KOPT-K1 (cell line): Measurements from ENCODE around the gene AGPAT1.
A peak's percentile ranks its signal among the peaks of the same experiment; 100 is the strongest.
"Not testable (repeated sequence)": the region's sequence is repeated elsewhere in the genome, so short reads cannot be mapped to it uniquely, and the experiment has no call there.

ENCODE experiments used
- H3K27ac ChIP-seq: fragments of 200-600 bp; sonication (generic); 2 replicates; pipeline ENCODE4 v1.5.1; 2016; ENCODE audit warnings: antibody characterized with exemption, mild to moderate bottlenecking, low read depth, low read length; ENCODE audit not compliant: poor library complexity, severe bottlenecking
- H3K36me3 ChIP-seq: fragments of 200-600 bp; sonication (generic); 2 replicates; pipeline ENCODE4 v1.5.1; 2017; ENCODE audit warnings: antibody characterized with exemption, mild to moderate bottlenecking, low read length, moderate library complexity; ENCODE audit not compliant: insufficient read depth
- H3K9me3 ChIP-seq: fragments of 200-600 bp; sonication (generic); 2 replicates; pipeline ENCODE4 v1.5.1; 2017; ENCODE audit warnings: antibody characterized with exemption, low read length, mild to moderate bottlenecking; ENCODE audit not compliant: insufficient read depth, poor library complexity, severe bottlenecking

Gene AGPAT1

DNA sequence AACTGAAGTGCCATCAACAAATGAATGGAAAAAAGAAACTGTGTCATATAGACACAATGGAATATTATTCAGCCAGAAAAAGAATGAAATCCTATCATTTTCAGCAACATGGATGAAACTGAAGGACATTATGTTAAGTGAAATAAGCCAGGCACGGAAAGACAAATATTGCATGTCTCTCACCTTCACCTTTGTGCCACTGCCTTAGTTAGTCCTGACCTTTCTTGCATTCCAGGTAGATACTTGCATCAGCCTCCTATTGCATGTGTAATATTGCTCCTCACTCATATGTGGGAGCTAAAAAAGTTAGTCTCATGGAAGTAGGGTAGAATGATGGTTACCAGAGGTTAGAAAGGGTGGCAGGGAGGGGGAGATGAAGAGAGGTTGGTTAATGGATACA is 33.1 kb upstream of the AGPAT1 start:
- Histone ChIP-seq H3K9me3 (no peaks in the 10 kb centered on the region), H3K27ac (no peak overlapping the region), H3K36me3 (no peaks in the 10 kb centered on the region)

DNA sequence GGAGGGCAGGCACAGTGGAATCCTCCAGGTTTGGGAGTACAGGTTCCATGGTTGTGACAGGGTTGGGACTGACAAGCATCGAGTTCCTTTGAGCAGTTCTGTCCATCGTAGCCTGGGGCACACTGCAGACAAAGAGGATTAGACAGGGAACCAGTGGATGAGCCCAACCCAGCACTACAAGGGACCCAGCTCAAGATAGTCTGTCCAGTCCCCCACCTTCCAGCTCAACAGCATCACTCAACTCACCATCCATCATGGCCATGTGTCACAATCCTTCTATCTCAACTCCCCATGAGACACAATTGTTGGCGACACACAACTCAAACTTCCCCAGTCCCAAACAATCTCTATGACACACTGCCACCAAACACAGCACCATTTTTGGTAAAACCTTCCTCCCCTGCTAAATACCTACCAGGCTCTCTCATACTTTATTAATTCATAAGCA is 28.4 kb upstream of the AGPAT1 start:
- Histone ChIP-seq H3K9me3 (no peaks in the 10 kb centered on the region), H3K36me3 (no peaks in the 10 kb centered on the region), H3K27ac (no peak overlapping the region)

DNA sequence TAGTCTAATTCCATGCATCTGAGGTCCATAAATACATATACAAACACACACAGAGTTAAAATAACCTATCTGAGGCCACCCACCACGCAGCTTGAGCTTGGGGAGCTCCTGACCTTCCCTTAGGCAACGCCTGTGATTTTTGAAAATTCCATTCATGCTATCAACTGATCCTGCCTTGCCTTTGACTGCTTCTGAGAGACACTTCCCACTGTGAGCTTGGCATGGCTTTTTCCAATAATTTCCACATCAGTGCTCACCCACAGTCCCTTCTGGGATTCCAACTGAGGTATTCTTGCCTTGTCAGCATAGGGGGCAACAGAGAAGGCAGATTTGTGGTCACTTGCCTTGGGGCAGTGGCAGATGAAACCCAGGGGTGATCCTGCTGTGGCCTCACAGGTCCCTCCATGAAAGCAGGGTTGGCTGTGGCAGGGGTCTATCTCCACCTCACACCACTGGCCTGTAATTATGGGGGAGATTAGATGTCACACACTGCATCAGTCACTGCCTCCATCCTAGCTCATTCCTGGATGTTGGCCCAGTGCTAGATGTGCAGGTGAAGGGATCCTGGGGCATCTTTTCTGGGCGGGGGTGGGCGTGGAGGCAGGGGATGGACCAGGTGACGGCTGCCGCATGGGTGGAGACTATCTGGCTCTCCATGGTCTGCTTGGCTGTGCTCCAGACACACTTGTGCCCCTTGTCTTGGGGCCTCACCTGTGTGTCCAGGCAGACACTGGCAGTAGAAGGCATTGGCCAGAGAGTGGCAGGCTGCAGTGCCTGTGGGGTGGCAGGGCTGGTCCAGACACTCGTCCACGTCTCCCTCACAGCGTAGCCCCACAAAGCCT is 27.8 kb upstream of the AGPAT1 start:
- H3K36me3 ChIP-seq = no peaks in the 10 kb centered on the region
- H3K27ac ChIP-seq = no peak overlapping the region
- no peaks in the 10 kb centered on the region for H3K9me3 ChIP-seq

DNA sequence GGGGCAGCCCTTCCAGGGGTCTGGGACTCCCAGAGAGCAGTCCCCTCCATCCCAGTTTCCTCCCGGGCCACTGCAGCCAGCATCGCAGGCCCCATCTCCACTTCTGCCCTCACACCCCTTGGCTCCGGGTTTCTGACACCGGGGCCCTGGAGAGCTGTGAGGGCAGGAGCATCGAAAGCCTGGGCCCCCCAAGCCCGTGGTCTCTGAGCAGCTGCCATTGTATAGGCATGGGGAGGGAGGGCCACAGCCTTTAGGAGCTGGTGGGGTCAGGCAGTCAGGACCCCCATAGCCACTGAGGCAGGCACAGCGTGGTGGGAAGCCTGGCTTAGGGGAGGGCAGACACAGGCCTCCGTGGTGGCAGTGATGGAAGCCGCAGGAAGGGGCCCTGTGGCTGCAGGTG is 26.3 kb upstream of the AGPAT1 start:
- Histone ChIP-seq H3K36me3 (no peaks in the 10 kb centered on the region), H3K9me3 (no peaks in the 10 kb centered on the region), H3K27ac (peak overlapping the region; percentile 46)

DNA sequence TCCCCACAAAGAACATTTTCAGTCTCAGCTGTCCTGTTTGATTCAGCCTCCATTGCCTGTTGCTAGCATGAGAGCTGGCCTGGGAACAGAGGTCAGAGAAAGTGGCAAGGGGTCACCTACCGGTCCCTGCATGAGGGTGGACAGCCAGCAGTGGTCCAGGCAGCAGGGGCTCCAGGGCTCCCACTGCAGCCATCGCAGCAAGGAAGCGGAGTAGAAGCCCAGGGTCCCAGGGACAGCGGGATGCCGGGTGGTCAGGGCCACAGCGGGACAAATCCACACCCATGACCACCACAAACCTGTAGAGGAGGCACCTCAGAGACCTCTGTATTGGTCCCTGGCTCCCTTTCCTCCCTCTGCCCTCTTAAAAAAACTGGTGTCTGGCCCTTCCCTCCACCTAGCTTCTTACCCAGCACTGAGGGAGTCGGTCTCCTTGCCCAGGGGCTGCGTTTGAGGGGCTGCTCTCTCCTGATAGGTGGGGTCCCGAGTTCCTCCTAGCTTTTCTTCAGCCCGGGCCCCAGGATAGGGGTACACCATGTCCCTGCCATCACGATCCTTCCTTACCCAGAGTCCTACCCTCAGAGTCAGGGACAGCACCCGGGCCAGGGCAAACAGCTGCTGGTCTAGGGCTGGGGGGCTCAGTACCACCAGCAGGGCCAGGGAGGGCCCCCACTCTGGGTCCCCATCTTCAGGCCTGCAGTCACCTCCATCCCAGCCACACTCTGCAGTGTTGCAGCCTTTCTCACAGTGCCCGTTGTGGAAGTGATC is 25.0 kb upstream of the AGPAT1 start:
- no peak overlapping the region for H3K27ac ChIP-seq
- no peaks in the 10 kb centered on the region for H3K9me3 ChIP-seq

DNA sequence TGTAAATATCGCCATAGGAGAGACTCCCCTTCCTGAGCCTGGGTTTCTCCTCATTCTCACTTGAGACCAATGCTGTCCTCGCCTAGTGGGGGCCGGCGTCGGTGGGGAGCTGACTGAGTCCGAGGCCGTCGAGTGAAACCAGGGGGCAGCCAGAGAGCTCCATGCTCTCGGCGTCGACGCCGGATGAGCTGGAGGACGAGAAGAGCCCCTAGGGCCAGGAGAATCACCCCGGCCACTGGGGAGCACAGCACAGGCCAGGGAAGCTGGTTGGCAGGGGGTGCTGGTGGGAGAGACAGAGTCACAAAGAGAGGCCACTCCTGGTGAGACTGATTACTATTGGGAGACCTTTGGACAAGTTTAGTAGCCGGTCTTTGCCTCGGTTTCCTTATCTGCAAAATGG is 23.0 kb upstream of the AGPAT1 start:
- no peaks in the 10 kb centered on the region for H3K36me3 ChIP-seq
- no peak overlapping the region for H3K27ac ChIP-seq
- H3K9me3 ChIP-seq = no peaks in the 10 kb centered on the region

More for the DNA sequence above, 25.0 kb upstream of the AGPAT1 start:
- H3K36me3 ChIP-seq = no peaks in the 10 kb centered on the region

DNA sequence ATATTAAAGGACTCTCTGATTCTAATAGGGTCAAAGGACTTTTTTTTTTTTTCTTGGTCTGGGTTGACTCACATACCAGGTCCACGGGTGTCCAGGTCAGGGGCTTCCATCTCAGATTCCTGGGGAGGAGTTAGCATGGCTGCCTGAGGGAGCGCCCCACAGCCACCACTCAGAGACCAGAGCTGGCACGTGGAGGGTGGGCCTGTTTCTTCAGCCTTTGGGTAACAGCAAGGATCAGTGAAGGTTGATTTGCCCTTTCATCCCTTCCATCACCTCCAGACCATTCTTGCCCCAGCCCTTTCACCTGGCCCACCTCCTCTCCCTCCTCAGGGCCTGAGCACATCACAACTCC is 22.4 kb upstream of the AGPAT1 start:
- no peak overlapping the region for H3K27ac ChIP-seq
- H3K9me3 ChIP-seq = no peaks in the 10 kb centered on the region
- H3K36me3 ChIP-seq = no peaks in the 10 kb centered on the region

DNA sequence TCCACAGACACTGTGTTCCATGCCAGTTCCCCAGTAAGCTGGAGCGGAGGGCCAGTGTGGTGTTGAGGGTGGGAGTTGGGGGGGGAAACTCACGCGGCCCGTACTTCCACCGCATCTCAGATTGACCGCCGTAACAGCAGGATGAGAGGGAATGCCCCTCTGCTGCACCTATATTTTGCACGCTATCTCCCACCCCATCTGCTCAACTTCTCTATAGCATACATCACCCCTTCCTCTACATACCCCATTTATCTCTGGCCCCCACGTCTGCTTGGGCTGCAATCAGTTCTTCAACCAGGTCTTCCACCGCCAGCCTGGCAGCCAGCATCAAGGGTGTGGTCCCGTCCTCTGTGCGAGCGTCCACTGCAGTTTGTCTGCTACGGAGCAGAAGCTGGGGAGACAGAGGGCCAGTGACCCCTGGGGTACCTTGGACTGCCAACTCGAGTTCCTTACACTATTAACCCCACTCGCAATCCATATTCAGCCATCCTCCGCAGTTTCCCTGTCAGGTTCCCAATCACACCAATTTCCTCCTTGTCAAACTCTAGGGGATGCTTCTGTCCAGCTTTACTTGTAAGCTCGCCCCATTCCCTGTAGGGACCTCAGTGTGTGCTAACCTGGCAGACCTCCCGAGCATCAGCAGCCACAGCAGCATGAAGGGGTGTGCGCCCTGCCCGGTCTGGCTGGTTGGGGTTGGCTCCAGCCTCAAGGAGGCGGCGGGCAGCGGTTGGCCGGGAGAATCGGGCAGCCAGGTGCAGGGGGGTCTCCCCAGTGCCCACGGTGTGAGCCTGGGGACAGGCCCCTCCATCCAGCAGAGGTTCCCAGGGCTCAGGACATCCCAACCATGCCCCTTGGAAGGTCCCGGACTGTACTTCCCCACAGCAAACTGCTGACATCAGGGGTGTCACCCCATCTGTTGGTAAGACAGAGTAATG is 21.1 kb upstream of the AGPAT1 start:
- Histone ChIP-seq H3K9me3 (no peaks in the 10 kb centered on the region), H3K27ac (peak overlapping the region; percentile 98), H3K36me3 (no peaks in the 10 kb centered on the region)

DNA sequence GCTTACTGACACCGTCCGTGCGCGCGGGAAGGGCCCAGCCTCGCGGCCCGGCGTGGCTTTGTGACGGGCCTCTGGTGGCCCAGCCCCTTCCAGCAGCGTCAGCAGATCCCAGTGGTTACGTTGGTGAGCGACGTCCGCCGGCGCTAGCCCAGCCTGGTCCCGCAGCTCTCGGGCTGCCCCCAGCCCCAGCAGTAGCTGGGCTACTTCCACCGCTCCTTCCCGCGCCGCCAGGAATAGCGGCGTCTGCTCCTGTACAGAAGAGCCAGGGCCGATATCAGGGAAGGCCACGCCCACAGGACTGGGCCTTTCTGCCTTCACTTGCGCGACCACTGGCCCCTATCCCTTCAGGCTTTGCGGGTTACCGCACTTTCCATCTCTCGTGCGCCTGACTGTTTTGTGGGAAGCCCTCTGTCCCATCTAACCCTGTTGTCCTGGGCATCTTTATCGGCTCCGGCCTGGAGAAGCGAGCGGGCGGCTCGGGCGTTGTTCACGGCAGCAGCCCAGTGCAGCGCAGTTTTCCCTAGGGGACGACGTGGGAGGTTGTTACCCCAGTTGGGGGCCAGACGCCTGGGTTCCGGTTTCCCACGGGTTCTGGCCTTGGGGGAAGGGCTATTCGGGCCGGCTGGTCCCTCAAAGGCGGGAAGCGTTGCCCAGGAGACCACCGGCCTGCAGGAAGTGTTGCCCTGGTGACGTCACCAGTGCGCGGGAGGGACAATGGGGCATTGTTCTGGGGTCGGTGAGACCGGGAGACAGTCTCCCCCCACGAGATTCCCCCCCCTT is 20.2 kb upstream of the AGPAT1 start:
- Histone ChIP-seq H3K27ac (peak overlapping the region; percentile 98), H3K36me3 (no peaks in the 10 kb centered on the region), H3K9me3 (no peaks in the 10 kb centered on the region)

DNA sequence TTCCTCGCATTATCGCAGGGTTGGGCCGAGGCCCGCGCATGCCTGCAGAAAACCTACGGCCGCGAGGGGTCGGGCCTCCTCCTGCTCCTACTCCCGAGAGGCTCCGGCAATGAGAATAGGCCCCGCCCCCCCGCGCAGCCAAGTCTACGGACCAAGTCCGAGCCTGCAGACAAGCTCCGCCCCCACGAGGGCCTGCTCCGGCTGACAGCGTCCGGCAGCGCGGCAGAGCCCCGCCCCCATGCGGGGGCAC is 19.7 kb upstream of the AGPAT1 start:
- no peaks in the 10 kb centered on the region for H3K36me3 ChIP-seq
- no peaks in the 10 kb centered on the region for H3K9me3 ChIP-seq
- peak overlapping the region; percentile 98 for H3K27ac ChIP-seq

DNA sequence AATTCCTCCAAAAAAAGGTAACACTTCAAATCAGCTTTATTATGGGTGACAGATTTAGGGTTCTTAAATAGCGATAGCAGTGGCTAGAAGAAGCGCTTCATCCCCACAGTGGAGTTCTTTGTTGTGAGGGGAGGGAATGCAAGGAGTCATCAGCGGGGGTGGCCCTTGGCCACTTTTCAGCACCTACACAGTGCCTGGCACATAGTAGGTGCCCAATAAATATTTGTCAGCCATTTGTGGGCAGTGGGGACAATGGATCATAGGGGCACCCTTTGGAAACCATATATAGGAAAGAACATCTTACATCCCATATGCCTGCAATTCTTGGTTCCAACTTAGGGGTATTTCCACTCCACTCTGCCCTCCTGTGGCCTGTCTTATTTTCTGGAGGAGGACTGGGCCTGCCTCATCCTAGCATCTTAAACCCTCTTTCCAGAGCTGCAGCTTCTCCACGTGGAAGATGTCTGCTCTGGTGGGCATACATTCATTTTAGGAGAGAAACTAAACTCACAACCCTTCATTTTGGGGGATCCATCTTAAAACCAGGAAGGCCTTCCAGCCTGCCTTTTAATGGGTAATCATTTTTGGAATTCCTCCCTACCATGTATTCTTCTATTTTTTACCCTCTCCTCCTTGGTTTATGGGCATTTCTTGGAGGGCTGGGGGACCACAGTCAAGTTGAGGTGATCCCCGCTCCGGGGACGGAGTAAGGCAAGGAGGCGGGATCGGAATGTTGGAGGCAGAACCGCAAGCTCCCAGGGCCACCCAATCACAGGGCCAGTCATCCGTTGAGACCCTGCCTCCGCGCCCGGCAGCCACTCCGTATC is 19.2 kb upstream of the AGPAT1 start:
- H3K27ac ChIP-seq = peak overlapping the region; percentile 98

DNA sequence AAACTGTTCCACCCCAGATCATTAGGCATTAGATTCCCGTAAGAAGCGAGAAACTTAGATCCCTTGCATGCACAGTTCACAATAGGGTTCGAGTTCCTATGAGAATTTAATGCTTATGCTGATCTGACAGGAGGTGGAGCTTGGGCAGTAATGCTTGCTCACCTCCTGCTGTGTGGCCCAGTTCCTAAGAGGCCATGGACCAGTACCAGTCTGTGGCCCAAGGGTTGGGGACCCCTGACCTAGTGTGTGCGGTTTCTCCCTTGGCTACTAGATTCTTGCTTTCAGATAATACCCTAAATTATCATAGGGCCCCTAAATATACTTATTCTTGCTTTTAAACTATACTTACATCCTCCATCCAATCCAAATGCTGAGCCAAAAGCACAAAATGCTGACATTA is 18.5 kb upstream of the AGPAT1 start:
- H3K36me3 ChIP-seq = no peaks in the 10 kb centered on the region
- H3K27ac ChIP-seq = peak overlapping the region; percentile 98
- H3K9me3 ChIP-seq = no peaks in the 10 kb centered on the region

More for the DNA sequence above, 19.2 kb upstream of the AGPAT1 start:
- H3K36me3 ChIP-seq = no peaks in the 10 kb centered on the region
- no peaks in the 10 kb centered on the region for H3K9me3 ChIP-seq

DNA sequence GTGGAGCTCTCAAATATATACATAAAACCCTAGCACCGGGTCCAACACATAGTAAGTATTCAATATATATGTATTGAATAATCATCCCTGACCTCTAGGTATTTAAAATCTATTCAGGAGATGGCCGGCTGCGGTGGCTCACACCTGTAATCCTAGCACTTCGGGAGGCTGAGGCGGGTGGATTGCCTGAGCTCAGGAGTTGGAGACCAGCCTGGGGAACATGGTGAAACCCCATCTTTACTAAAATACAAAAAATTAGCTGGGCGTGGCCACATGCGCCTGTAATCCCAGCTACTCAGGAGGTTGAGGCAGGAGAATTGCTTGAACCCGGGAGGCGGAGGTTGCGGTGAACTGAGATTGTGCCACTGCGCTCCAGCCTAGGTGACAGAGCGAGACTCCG is 17.2 kb upstream of the AGPAT1 start:
- not testable (repeated sequence) for H3K36me3 ChIP-seq, H3K9me3 ChIP-seq
- H3K27ac ChIP-seq = peak overlapping the region; percentile 98

DNA sequence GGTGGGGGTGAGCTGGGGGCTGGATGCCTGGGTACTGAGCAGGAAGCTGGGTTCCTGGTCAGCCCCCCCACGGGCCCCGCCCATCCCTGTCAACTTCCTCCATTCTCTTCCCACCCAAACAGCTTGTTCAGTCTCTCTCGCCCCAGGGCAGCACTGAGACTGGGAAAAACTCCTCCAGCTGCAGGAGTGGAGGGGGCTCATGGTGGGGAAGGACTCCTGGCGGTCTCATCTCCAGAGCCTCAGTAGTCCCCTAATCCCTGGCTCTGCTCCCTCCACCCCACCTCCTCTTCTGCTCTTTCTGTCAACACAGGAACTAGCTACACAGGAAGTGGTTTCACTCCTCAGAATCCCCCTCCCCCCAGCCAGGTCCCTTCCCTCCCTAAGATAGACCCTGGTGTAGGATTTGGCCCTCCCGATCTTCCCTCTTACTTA is 16.7 kb upstream of the AGPAT1 start, which contains the start of gene GPSM3:
Gene GPSM3, minus strand, starts transcription at position 36 of the 432 bp plus-strand sequence. CDS start 130 bp downstream, outside the sequence.
- H3K27ac ChIP-seq = peak within 1 kb of the TSS; percentile 98
- no peaks in the 10 kb centered on the region for H3K9me3 ChIP-seq
- peaks cover 7% of the 10 kb centered on the region for H3K36me3 ChIP-seq
